GM06990 (cell line): ENCODE results near the gene MGAT5.

Experiments used
- DNase-seq: peaks from one replicate; pipeline ENCODE4 v3.0.0-alpha.2; 2011; ENCODE audit not compliant: insufficient read length; ENCODE audit errors: extremely low read depth
- H3K27me3 ChIP-seq: replicated peaks from 2 replicates; pipeline ENCODE4 v1.6.0; 2011; ENCODE audit warnings: low read length; ENCODE audit not compliant: control insufficient read depth, insufficient read depth
- H3K36me3 ChIP-seq: 2 replicates; pipeline ENCODE4 v1.5.1; 2011; ENCODE audit warnings: low read length; ENCODE audit not compliant: control insufficient read depth, insufficient read depth
- H3K4me3 ChIP-seq: replicated peaks from 2 replicates; pipeline ENCODE4 v1.5.1; 2011; ENCODE audit warnings: low read depth, mild to moderate bottlenecking, control low read depth, low read length
- CTCF ChIP-seq: IDR thresholded peaks from 2 replicates; pipeline ENCODE4 v1.5.1; 2011; ENCODE audit warnings: low read length, control low read depth, mild to moderate bottlenecking, inconsistent platforms; ENCODE audit not compliant: insufficient read depth, poor library complexity, severe bottlenecking

The MGAT5 gene

GRCh38 chr2:134433469-134433868, 179.6 kb downstream of the MGAT5 start:
- Histone ChIP-seq H3K36me3 (peaks cover 39% of the 10 kb centered on the region), H3K27me3 (no peaks in the 10 kb centered on the region), H3K4me3 (no peak overlapping the region)
- DNase-seq: no peak
- TF ChIP-seq CTCF: no peak

- no peak for TF ChIP-seq CTCF
- Histone ChIP-seq H3K4me3 (no peak overlapping the region), H3K27me3 (no peaks in the 10 kb centered on the region), H3K36me3 (peaks cover 37% of the 10 kb centered on the region)
- no peak for DNase-seq
These were observed 180.1 kb downstream of the MGAT5 start for GRCh38 chr2:134433979-134434378.

GRCh38 chr2:134435505-134435904, 181.6 kb downstream of the MGAT5 start:
- no peak for DNase-seq
- no peak overlapping the region for H3K4me3 ChIP-seq
- H3K27me3 ChIP-seq: no peaks in the 10 kb centered on the region
- no peak for TF ChIP-seq CTCF
- peaks cover 29% of the 10 kb centered on the region for H3K36me3 ChIP-seq

- no peaks in the 10 kb centered on the region for H3K27me3 ChIP-seq
- TF ChIP-seq CTCF: no peak
- peaks cover 29% of the 10 kb centered on the region for H3K36me3 ChIP-seq
- H3K4me3 ChIP-seq: no peak overlapping the region
- DNase-seq: no peak
These were observed 182.1 kb downstream of the MGAT5 start for GRCh38 chr2:134435936-134436335.

- H3K36me3 ChIP-seq: peaks cover 31% of the 10 kb centered on the region
- DNase-seq: no peak
- H3K4me3 ChIP-seq: no peak overlapping the region
- no peaks in the 10 kb centered on the region for H3K27me3 ChIP-seq
- TF ChIP-seq CTCF: no peak
These were observed 182.8 kb downstream of the MGAT5 start for GRCh38 chr2:134436706-134437105.

GRCh38 chr2:134438371-134438770, 184.5 kb downstream of the MGAT5 start:
- no peak for TF ChIP-seq CTCF
- no peak for DNase-seq
- H3K4me3 ChIP-seq: no peak overlapping the region
- H3K36me3 ChIP-seq: peaks cover 27% of the 10 kb centered on the region
- no peaks in the 10 kb centered on the region for H3K27me3 ChIP-seq
